Neural cell (in vitro differentiated cells): Measurements from ENCODE around the gene PARP15. TPM values are rescaled to one million over a fixed set of nuclear protein-coding genes. Genes with fewer than 3 reads are reported as not detected.

Experiments
- H2AFZ ChIP-seq: fragments of 200-600, 300-800 bp; sonication (generic), shearing (Covaris generic); 2 replicates; pipeline ENCODE4 v1.6.0; 2014; ENCODE audit warnings: low read depth, mild to moderate bottlenecking, antibody characterized with exemption, low read length, moderate library complexity
- H3F3A ChIP-seq: fragments of 200-600 bp; shearing (Covaris generic); 2 replicates; pipeline ENCODE4 v1.6.1; 2016; ENCODE audit warnings: mild to moderate bottlenecking, moderate library complexity, mixed read lengths, antibody characterized with exemption, low read length; ENCODE audit not compliant: insufficient read depth, poor library complexity, severe bottlenecking
- H3K27ac ChIP-seq: fragments of 200-600, 300-800 bp; sonication (generic), shearing (Covaris generic); 2 replicates; pipeline ENCODE4 v1.5.1; 2014; ENCODE audit warnings: mild to moderate bottlenecking, low read length, moderate library complexity
- H3K27me3 ChIP-seq: fragments of 300-800, 200-600 bp; sonication (generic), shearing (Covaris generic); 2 replicates; pipeline ENCODE4 v1.6.0; 2014; ENCODE audit warnings: mild to moderate bottlenecking, low read depth, low read length, moderate library complexity; ENCODE audit not compliant: insufficient read depth
- H3K36me3 ChIP-seq: fragments of 300-800, 200-600 bp; sonication (generic), shearing (Covaris generic); 2 replicates; pipeline ENCODE4 v1.5.1; 2014; ENCODE audit warnings: mild to moderate bottlenecking, antibody characterized with exemption, low read length, moderate library complexity; ENCODE audit not compliant: insufficient read depth
- H3K4me2 ChIP-seq: fragments of 300-800, 200-600 bp; sonication (generic), shearing (Covaris generic); 2 replicates; pipeline ENCODE4 v1.6.0; 2014; ENCODE audit warnings: mild to moderate bottlenecking, low read length
- H3K4me3 ChIP-seq: fragments of 300-800, 200-600 bp; sonication (generic), shearing (Covaris generic); 2 replicates; pipeline ENCODE4 v1.5.1; 2014; ENCODE audit warnings: mild to moderate bottlenecking, low read length, moderate library complexity
- H3K79me2 ChIP-seq: fragments of 200-600 bp; shearing (Covaris generic); replicated peaks from 2 replicates; pipeline ENCODE4 v1.6.0; 2014; ENCODE audit warnings: mild to moderate bottlenecking, low read length, moderate library complexity; ENCODE audit not compliant: insufficient read depth
- H3K9ac ChIP-seq: fragments of 300-800, 200-600 bp; sonication (generic), shearing (Covaris generic); 2 replicates; pipeline ENCODE4 v1.6.1; 2016; ENCODE audit warnings: mild to moderate bottlenecking, low read length, mixed read lengths
- H3K9me2 ChIP-seq: fragments of 200-600 bp; shearing (Covaris generic); 2 replicates; pipeline ENCODE4 v1.6.1; 2016; ENCODE audit warnings: mild to moderate bottlenecking, low read length, mixed read lengths; ENCODE audit not compliant: insufficient read depth
- H3K9me3 ChIP-seq: fragments of 200-600, 300-800 bp; sonication (generic), shearing (Covaris generic); 2 replicates; pipeline ENCODE4 v1.6.1; 2016; ENCODE audit warnings: mild to moderate bottlenecking, mixed run types, low read length, moderate library complexity, mixed read lengths
- H4K20me1 ChIP-seq: fragments of 200-600 bp; shearing (Covaris generic); 2 replicates; pipeline ENCODE4 v1.6.1; 2016; ENCODE audit warnings: mild to moderate bottlenecking, mixed run types; ENCODE audit not compliant: insufficient read depth
- CTCF ChIP-seq: fragments of 450-650 bp; IDR thresholded peaks from 2 replicates; pipeline ENCODE4 v1.5.1; 2014; ENCODE audit warnings: antibody characterized with exemption, mild to moderate bottlenecking, moderate library complexity; ENCODE audit not compliant: poor library complexity, severe bottlenecking
- EP300 ChIP-seq: fragments of 450-650 bp; conservative IDR thresholded peaks from 2 replicates; pipeline ENCODE4 v1.6.1; 2014; ENCODE audit warnings: antibody characterized with exemption, mild to moderate bottlenecking, moderate library complexity; ENCODE audit not compliant: poor library complexity, severe bottlenecking
- EZH2 ChIP-seq: fragments of 200-600, 300-800 bp; shearing (Covaris generic), sonication (generic); IDR thresholded peaks from 2 replicates; pipeline ENCODE4 v1.6.1; 2014; ENCODE audit warnings: antibody characterized with exemption, low read length, borderline replicate concordance, mild to moderate bottlenecking; ENCODE audit not compliant: insufficient read depth, poor library complexity, severe bottlenecking
- MXI1 ChIP-seq: fragments of 450-650 bp; conservative IDR thresholded peaks from 2 replicates; pipeline ENCODE4 v1.6.1; 2014; ENCODE audit warnings: antibody characterized with exemption, mild to moderate bottlenecking; ENCODE audit not compliant: poor library complexity, severe bottlenecking
- POLR2AphosphoS5 ChIP-seq: IDR thresholded peaks from 2 replicates; pipeline ENCODE4 v1.6.1; 2012
- RAD21 ChIP-seq: fragments of 450-650 bp; conservative IDR thresholded peaks from 2 replicates; pipeline ENCODE4 v1.6.1; 2014; ENCODE audit warnings: antibody characterized with exemption, mild to moderate bottlenecking, moderate library complexity
- SMC3 ChIP-seq: fragments of 450-650 bp; conservative IDR thresholded peaks from 2 replicates; pipeline ENCODE4 v1.6.1; 2014; ENCODE audit warnings: antibody characterized with exemption, mild to moderate bottlenecking, moderate library complexity; ENCODE audit not compliant: poor library complexity
- TAF1 ChIP-seq: IDR thresholded peaks from 2 replicates; pipeline ENCODE4 v1.6.1; 2012; ENCODE audit warnings: low read depth
- polyA plus RNA-seq: library from polyadenylated mRNA; depleted of rRNA; stranded (reverse); fragments of >200 nt; gene quantifications from 2 replicates; pipeline ENCODE4 v1.2.3, GENCODE V29; 2014
- TF ChIP-seq, protein P1 (sequence below): IDR thresholded peaks from 2 replicates; pipeline ENCODE4 v1.6.1; 2012; ENCODE audit warnings: borderline replicate concordance

PARP15 gene
- polyA plus RNA-seq, 1 donor from 2014 or later: not detected

DNA sequence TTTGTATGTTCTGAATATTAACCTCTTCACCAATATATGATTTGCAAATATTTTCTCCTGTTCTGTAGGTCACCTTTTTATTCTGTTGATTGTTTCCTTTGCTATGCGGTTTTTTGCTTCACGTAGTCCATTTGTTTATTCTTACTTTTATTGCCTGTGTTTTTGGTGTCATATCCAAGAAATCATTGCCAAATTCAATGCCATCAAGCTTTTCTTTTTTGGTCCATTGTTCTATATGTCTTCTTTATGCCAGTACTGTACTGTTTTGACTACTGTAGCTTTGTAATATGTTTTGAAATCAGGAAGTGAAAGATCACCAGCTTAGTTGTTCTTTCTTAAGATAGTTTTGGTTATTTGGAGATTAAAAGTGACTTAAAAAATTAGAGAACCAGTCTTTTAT, 4.2 kb downstream of the PARP15 start:
- Histone ChIP-seq H4K20me1 (no peaks in the 10 kb centered on the region), H3K9me3 (peaks cover 9% of the 10 kb centered on the region)

DNA sequence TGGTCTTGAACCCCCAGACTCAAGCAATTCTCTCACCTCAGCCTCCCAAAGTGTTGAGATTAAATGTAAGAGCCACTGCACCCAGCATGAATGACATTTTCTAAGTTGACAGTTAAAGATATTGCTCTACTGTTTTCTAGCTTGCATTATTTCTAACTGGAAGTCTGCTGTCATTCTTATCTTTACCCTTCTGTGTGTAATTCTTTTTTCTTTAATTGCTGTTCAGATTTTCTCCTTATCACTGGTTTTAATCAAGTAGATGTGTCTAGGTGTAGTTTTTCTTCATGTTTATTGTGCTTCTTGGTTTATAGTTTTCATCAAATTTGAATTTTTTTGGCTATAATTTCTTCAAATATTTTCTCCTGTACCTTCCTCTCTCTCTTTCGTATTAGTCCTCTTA, 4.9 kb downstream of the PARP15 start:
- H3K9ac ChIP-seq: no peak overlapping the region
- H3K79me2 ChIP-seq: no peaks in the 10 kb centered on the region
- H3K9me2 ChIP-seq: no peaks in the 10 kb centered on the region
- H3F3A ChIP-seq: no peaks in the 10 kb centered on the region
- H3K27ac ChIP-seq: no peak overlapping the region
- no peak overlapping the region for H3K4me3 ChIP-seq
- H3K36me3 ChIP-seq: no peaks in the 10 kb centered on the region
- H3K4me2 ChIP-seq: no peak overlapping the region
- H3K9me3 ChIP-seq: peaks cover 9% of the 10 kb centered on the region
- no peak overlapping the region for H2AFZ ChIP-seq
- peaks cover 3% of the 10 kb centered on the region for H3K27me3 ChIP-seq
- TF ChIP-seq TAF1 (no peak), CTCF (no peak), EZH2 (no peak), EP300 (no peak), MXI1 (no peak), SMC3 (no peak), RAD21 (no peak), POLR2AphosphoS5 (no peak)
- TF ChIP-seq, protein P1, sequence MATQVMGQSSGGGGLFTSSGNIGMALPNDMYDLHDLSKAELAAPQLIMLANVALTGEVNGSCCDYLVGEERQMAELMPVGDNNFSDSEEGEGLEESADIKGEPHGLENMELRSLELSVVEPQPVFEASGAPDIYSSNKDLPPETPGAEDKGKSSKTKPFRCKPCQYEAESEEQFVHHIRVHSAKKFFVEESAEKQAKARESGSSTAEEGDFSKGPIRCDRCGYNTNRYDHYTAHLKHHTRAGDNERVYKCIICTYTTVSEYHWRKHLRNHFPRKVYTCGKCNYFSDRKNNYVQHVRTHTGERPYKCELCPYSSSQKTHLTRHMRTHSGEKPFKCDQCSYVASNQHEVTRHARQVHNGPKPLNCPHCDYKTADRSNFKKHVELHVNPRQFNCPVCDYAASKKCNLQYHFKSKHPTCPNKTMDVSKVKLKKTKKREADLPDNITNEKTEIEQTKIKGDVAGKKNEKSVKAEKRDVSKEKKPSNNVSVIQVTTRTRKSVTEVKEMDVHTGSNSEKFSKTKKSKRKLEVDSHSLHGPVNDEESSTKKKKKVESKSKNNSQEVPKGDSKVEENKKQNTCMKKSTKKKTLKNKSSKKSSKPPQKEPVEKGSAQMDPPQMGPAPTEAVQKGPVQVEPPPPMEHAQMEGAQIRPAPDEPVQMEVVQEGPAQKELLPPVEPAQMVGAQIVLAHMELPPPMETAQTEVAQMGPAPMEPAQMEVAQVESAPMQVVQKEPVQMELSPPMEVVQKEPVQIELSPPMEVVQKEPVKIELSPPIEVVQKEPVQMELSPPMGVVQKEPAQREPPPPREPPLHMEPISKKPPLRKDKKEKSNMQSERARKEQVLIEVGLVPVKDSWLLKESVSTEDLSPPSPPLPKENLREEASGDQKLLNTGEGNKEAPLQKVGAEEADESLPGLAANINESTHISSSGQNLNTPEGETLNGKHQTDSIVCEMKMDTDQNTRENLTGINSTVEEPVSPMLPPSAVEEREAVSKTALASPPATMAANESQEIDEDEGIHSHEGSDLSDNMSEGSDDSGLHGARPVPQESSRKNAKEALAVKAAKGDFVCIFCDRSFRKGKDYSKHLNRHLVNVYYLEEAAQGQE: no peak
- no peaks in the 10 kb centered on the region for H4K20me1 ChIP-seq

More for the DNA sequence above, 4.2 kb downstream of the PARP15 start:
- Histone ChIP-seq H3F3A (no peaks in the 10 kb centered on the region), H3K79me2 (no peaks in the 10 kb centered on the region), H3K27me3 (peaks cover 3% of the 10 kb centered on the region), H3K4me2 (no peak overlapping the region), H2AFZ (no peak overlapping the region), H3K9ac (no peak overlapping the region), H3K9me2 (no peaks in the 10 kb centered on the region), H3K4me3 (no peak overlapping the region), H3K36me3 (no peaks in the 10 kb centered on the region), H3K27ac (no peak overlapping the region)
- TF ChIP-seq, protein P1: no peak
- TF ChIP-seq POLR2AphosphoS5: no peak
- no peak for TF ChIP-seq SMC3
- TF ChIP-seq CTCF: no peak
- TF ChIP-seq TAF1: no peak
- TF ChIP-seq EZH2: no peak
- TF ChIP-seq RAD21: no peak
- TF ChIP-seq EP300: no peak
- no peak for TF ChIP-seq MXI1
